Central memory CD8-positive, alpha-beta T cell (primary cell): ENCODE results near the gene IFI44L.

Experiments
- ATAC-seq: fragments of 150-1000 bp; cut with Tn5 transposase; replicated peaks from 2 replicates; pipeline ENCODE4 v1.10.0; 2022; ENCODE audit warnings: mild to moderate bottlenecking, moderate FRiP score, moderate number of reproducible peaks; ENCODE audit not compliant: poor library complexity, severe bottlenecking; ENCODE audit errors: extremely low read depth
- DNase-seq, 2 donors: peaks; one replicate each; pipeline ENCODE4 v3.0.0; 2021; ENCODE audit warnings: low spot score in 2 of 2
- H3K27ac Mint-ChIP-seq: one replicate; pipeline ENCODE4 v1.8.0; 2022; ENCODE audit warnings: low read depth, mild to moderate bottlenecking, moderate library complexity, mixed read lengths
- H3K27me3 Mint-ChIP-seq: one replicate; pipeline ENCODE4 v1.8.0; 2022; ENCODE audit warnings: mixed read lengths
- H3K36me3 Mint-ChIP-seq: one replicate; pipeline ENCODE4 v1.8.0; 2022; ENCODE audit warnings: mild to moderate bottlenecking, moderate library complexity, mixed read lengths; ENCODE audit not compliant: insufficient read depth
- H3K4me1 Mint-ChIP-seq: one replicate; pipeline ENCODE4 v1.8.0; 2022; ENCODE audit warnings: mixed read lengths
- H3K4me3 Mint-ChIP-seq: one replicate; pipeline ENCODE4 v1.8.0; 2022; ENCODE audit warnings: mild to moderate bottlenecking, moderate library complexity, mixed read lengths
- H3K9me3 Mint-ChIP-seq: one replicate; pipeline ENCODE4 v1.8.0; 2022; ENCODE audit warnings: mixed read lengths

IFI44L gene

GRCh38 chr1:78649628-78650027 lies 29.4 kb downstream of the IFI44L start, which contains the start of gene IFI44:
Gene IFI44 (plus strand): TSS chr1:78649831. CDS start chr1:78650196, 365 bp downstream.
- no peaks in the 10 kb centered on the region for H3K27me3 Mint-ChIP-seq
- peaks cover 6% of the 10 kb centered on the region for H3K36me3 Mint-ChIP-seq
- peaks cover 60% of the 10 kb centered on the region for H3K4me1 Mint-ChIP-seq
- no peaks in the 10 kb centered on the region for H3K9me3 Mint-ChIP-seq
- peak within 1 kb of the TSS; percentile 92 for H3K27ac Mint-ChIP-seq
- peak within 1 kb of the TSS; percentile 82 for H3K4me3 Mint-ChIP-seq
- ATAC-seq (peak; percentile 81), DNase-seq (peak in 1 of 2 donors; percentile 54)

- no peaks in the 10 kb centered on the region for H3K9me3 Mint-ChIP-seq
- ATAC-seq (no peak), DNase-seq (no peak)
- H3K36me3 Mint-ChIP-seq, result peaks cover 6% of the 10 kb centered on the region
- peaks cover 54% of the 10 kb centered on the region for H3K4me1 Mint-ChIP-seq
- no peaks in the 10 kb centered on the region for H3K27me3 Mint-ChIP-seq
- peak overlapping the region; percentile 82 for H3K4me3 Mint-ChIP-seq
- H3K27ac Mint-ChIP-seq, result peak overlapping the region; percentile 92
Observed at GRCh38 chr1:78650114-78650660, 29.9 kb downstream of the IFI44L start.

GRCh38 chr1:78651241-78651640 lies 31.0 kb downstream of the IFI44L start:
- Mint-ChIP-seq H3K9me3 (no peaks in the 10 kb centered on the region), H3K27me3 (no peaks in the 10 kb centered on the region), H3K27ac (peak overlapping the region; percentile 92), H3K36me3 (peaks cover 12% of the 10 kb centered on the region), H3K4me1 (peaks cover 49% of the 10 kb centered on the region), H3K4me3 (peak overlapping the region; percentile 82)
- ATAC-seq (peak; percentile 47), DNase-seq (no peak)

GRCh38 chr1:78652019-78652560 lies 31.8 kb downstream of the IFI44L start:
- ATAC-seq, result no peak
- no peaks in the 10 kb centered on the region for H3K9me3 Mint-ChIP-seq
- H3K27me3 Mint-ChIP-seq, result no peaks in the 10 kb centered on the region
- H3K36me3 Mint-ChIP-seq, result peaks cover 16% of the 10 kb centered on the region
- H3K4me1 Mint-ChIP-seq, result peaks cover 44% of the 10 kb centered on the region
- DNase-seq, result no peak
- peak overlapping the region; percentile 82 for H3K4me3 Mint-ChIP-seq
- peak overlapping the region; percentile 73 for H3K27ac Mint-ChIP-seq

DNA sequence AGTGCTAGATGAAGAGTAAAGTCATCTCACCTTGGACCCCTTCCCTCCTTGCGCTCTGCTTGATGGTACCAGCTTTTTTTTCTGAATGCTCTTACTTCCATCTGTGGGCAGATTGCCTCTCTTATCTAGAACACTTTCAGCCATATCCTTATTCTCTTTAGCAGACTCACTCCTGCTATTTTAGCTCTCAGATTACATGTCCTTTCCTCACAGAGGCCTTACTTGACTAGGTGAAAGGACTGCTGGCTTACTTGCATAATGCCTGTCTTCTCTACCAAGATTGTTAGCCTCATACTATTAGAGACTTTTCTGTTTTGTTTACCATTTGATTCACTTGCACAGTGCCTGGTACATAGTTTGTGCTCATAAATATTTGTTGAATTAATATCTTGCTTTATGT lies 38.7 kb downstream of the IFI44L start:
- ATAC-seq (no peak), DNase-seq (no peak)
- Mint-ChIP-seq H3K4me1 (peaks cover 12% of the 10 kb centered on the region), H3K27ac (no peak overlapping the region), H3K9me3 (no peaks in the 10 kb centered on the region), H3K36me3 (peaks cover 53% of the 10 kb centered on the region), H3K27me3 (no peaks in the 10 kb centered on the region), H3K4me3 (no peak overlapping the region)

- Mint-ChIP-seq H3K4me3 (no peak overlapping the region), H3K4me1 (peaks cover 6% of the 10 kb centered on the region)
- DNase-seq, result no peak
Observed at GRCh38 chr1:78663923-78664322, 43.7 kb downstream of the IFI44L start.

GRCh38 chr1:78664763-78665162 lies 44.5 kb downstream of the IFI44L start:
- no peak overlapping the region for H3K27ac Mint-ChIP-seq
- DNase-seq, result no peak
- ATAC-seq, result no peak

More at GRCh38 chr1:78663923-78664322, 43.7 kb downstream of the IFI44L start:
- Mint-ChIP-seq H3K27me3 (no peaks in the 10 kb centered on the region), H3K27ac (no peak overlapping the region), H3K36me3 (peaks cover 34% of the 10 kb centered on the region), H3K9me3 (no peaks in the 10 kb centered on the region)
- ATAC-seq, result no peak

GRCh38 chr1:78665809-78666208 lies 45.6 kb downstream of the IFI44L start:
- no peaks in the 10 kb centered on the region for H3K27me3 Mint-ChIP-seq
- ATAC-seq (no peak), DNase-seq (no peak)
- no peaks in the 10 kb centered on the region for H3K9me3 Mint-ChIP-seq
- peaks cover 21% of the 10 kb centered on the region for H3K36me3 Mint-ChIP-seq
- H3K4me3 Mint-ChIP-seq, result no peak overlapping the region
- no peaks in the 10 kb centered on the region for H3K4me1 Mint-ChIP-seq
- no peak overlapping the region for H3K27ac Mint-ChIP-seq

More at GRCh38 chr1:78664763-78665162, 44.5 kb downstream of the IFI44L start:
- peaks cover 30% of the 10 kb centered on the region for H3K36me3 Mint-ChIP-seq
- H3K4me1 Mint-ChIP-seq, result peaks cover 2% of the 10 kb centered on the region
- H3K4me3 Mint-ChIP-seq, result no peak overlapping the region
- H3K27me3 Mint-ChIP-seq, result no peaks in the 10 kb centered on the region
- no peaks in the 10 kb centered on the region for H3K9me3 Mint-ChIP-seq

DNA sequence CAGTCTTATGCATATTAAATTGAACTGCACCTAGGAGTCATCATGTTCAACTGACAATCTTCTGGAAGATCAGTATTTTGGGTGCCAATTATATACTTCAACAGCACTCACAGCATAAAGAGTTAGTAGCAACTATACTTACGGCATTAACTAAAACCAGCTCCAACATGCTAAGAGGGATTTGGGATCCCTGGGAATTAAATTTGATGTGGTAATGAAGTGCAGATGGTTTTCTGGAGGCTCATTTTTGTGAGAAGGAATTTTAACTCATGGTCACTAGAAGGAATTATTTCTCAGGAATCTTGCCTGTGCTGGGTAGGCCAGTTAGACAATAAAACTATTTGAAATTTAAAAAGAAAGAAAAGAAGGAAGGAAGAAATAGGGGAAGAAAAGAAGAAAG lies 47.7 kb downstream of the IFI44L start:
- Mint-ChIP-seq H3K9me3 (no peaks in the 10 kb centered on the region), H3K27me3 (no peaks in the 10 kb centered on the region), H3K36me3 (peaks cover 6% of the 10 kb centered on the region), H3K27ac (no peak overlapping the region), H3K4me3 (no peak overlapping the region), H3K4me1 (peaks cover 6% of the 10 kb centered on the region)
- no peak for ATAC-seq
- DNase-seq, result no peak

GRCh38 chr1:78668427-78668826 lies 48.2 kb downstream of the IFI44L start:
- no peak overlapping the region for H3K27ac Mint-ChIP-seq
- peaks cover 6% of the 10 kb centered on the region for H3K4me1 Mint-ChIP-seq
- ATAC-seq (no peak), DNase-seq (no peak)
- H3K9me3 Mint-ChIP-seq, result no peaks in the 10 kb centered on the region
- H3K36me3 Mint-ChIP-seq, result peaks cover 1% of the 10 kb centered on the region
- no peak overlapping the region for H3K4me3 Mint-ChIP-seq
- H3K27me3 Mint-ChIP-seq, result no peaks in the 10 kb centered on the region

DNA sequence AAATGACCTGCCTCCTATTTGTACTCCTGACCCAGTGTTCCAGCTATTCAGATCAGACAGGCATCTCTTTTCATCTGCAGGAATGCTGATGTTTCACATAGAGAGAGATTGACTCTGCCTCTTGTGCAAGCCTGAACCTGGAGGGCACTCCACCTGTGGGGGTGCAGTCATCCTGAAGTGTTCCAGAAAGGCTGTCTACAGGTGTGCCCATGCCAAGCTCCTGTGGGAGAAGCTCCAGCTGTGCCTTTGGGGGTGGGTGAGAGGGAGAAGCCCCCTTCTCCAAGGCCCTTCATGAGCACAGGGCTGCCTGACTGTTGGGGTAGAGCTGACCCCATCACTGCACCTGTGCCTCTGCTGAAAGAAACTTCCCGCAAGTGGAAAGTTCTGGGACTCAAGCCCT lies 52.2 kb downstream of the IFI44L start:
- Mint-ChIP-seq H3K36me3 (no peaks in the 10 kb centered on the region), H3K4me3 (no peak overlapping the region), H3K27ac (no peak overlapping the region), H3K4me1 (peaks cover 6% of the 10 kb centered on the region), H3K27me3 (no peaks in the 10 kb centered on the region), H3K9me3 (no peaks in the 10 kb centered on the region)
- DNase-seq (no peak), ATAC-seq (no peak)

GRCh38 chr1:78673120-78673519 lies 52.9 kb downstream of the IFI44L start:
- Mint-ChIP-seq H3K4me3 (no peak overlapping the region), H3K27me3 (no peaks in the 10 kb centered on the region), H3K9me3 (no peaks in the 10 kb centered on the region), H3K4me1 (peaks cover 9% of the 10 kb centered on the region), H3K27ac (no peak overlapping the region), H3K36me3 (no peaks in the 10 kb centered on the region)
- DNase-seq, result no peak
- no peak for ATAC-seq

DNA sequence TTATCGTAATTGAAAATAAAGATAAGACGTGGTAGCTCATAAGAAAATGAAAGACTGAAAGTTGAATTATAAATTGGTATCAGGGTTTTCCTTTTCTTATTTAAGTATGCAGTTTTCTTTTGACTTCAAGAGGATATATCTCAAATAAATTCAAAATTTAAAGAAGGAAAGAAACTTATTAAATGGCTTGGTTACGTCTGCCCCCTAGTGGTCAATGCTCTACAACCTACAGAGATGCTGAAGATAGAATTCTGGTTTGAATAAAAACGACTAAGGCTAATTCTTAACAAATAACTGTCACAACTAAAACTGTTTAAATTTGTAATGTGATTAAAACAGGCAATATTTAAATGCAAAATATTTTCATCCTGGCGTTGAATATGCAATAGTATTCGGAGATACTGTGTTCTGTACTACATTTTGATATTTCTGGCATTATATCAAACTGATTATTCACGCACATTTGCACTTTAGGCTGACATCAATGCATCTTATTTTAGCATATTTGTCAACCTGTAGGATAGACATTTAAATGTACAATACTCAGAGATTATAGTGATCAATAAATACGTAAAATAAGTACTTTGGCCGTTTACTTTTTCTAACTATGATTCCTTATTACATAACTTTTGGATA lies 56.2 kb downstream of the IFI44L start:
- H3K36me3 Mint-ChIP-seq, result no peaks in the 10 kb centered on the region
- H3K27me3 Mint-ChIP-seq, result no peaks in the 10 kb centered on the region
- peaks cover 10% of the 10 kb centered on the region for H3K4me1 Mint-ChIP-seq
- no peak overlapping the region for H3K27ac Mint-ChIP-seq
- ATAC-seq (no peak), DNase-seq (no peak)
- H3K9me3 Mint-ChIP-seq, result no peaks in the 10 kb centered on the region
- H3K4me3 Mint-ChIP-seq, result no peak overlapping the region
